Heart left ventricle (tissue), 13 donors: ENCODE results near the gene CCDC112.

ENCODE experiments used
- POLR2A ChIP-seq, 2 donors: fragments of 450-650 bp; IDR thresholded peaks; one replicate each; pipeline ENCODE4 v1.6.1; 2017; ENCODE audit warnings: antibody characterized with exemption in 2 of 2, mild to moderate bottlenecking in 2 of 2, moderate library complexity in 2 of 2
- TF ChIP-seq, protein P1 (sequence below), 12 donors: fragments of 200-600 bp; sonication (generic) in 4 of 12; IDR thresholded peaks; one replicate each; pipeline versions ENCODE4 v1.5.0 to v1.8.0; 2018 to 2022; ENCODE audit warnings: antibody characterized with exemption in 12 of 12, mild to moderate bottlenecking in 5 of 12
- donor health status: ischemic (EF 13 %, LVEDD 7.1; RV severe dilation, severe dysfunction).
- donor health status: DM: no; HTN: yes; CAD: no.
- donor health status: DM: no; HTN: no; CAD: no.
- donor health status: ischemic (EF 25% LVEDD 6.9; RV normal size, moderate dysfunction).
- donor health status: ischemic (EF 25% LVEDD 5.7; RV mildly dilated, moderate dysfunction).
- donor health status: ischemic (EF 35%, LVEDD 5.7; RV mildly dilated, moderate dysfunction).
- donor health status: nonischemic (EF 11% LVEDD 7.7; RV severe dilation, severe dysfunction).
- donor health status: DM: yes; HTN: yes; CAD: no.
- donor health status: PGD.
- donor health status: ischemic (EF 29% LVEDD 5.4; RV normal size, mild dysfunction).
- donor health status: nonischemic (EF 23%, LVEDD 6.1; RV moderate dilation, normal function).

DNA sequence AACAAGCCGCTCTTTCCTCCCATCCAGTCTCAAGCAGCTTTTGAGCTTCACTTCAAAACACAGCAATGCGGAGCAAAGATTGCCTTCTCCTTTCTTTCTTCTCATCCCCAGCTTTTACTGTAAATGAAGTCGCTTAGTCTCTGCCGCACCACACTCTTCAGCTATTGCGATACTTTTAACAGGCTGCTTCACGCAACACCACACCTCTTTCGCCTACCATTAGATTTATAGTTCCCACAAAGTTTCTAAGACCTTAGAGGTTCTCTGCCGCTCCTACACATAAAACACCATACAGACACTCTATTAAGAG, 34.5 kb downstream of the CCDC112 start:
- TF ChIP-seq, protein P1, sequence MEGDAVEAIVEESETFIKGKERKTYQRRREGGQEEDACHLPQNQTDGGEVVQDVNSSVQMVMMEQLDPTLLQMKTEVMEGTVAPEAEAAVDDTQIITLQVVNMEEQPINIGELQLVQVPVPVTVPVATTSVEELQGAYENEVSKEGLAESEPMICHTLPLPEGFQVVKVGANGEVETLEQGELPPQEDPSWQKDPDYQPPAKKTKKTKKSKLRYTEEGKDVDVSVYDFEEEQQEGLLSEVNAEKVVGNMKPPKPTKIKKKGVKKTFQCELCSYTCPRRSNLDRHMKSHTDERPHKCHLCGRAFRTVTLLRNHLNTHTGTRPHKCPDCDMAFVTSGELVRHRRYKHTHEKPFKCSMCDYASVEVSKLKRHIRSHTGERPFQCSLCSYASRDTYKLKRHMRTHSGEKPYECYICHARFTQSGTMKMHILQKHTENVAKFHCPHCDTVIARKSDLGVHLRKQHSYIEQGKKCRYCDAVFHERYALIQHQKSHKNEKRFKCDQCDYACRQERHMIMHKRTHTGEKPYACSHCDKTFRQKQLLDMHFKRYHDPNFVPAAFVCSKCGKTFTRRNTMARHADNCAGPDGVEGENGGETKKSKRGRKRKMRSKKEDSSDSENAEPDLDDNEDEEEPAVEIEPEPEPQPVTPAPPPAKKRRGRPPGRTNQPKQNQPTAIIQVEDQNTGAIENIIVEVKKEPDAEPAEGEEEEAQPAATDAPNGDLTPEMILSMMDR (IDR thresholded peaks at IDR 0.05), result no peak
- TF ChIP-seq POLR2A (IDR thresholded peaks at IDR 0.05), result no peak
